Neural progenitor cell (in vitro differentiated cells): Measurements from ENCODE around the gene APOBEC3C. TPM values are rescaled to one million over a fixed set of nuclear protein-coding genes. Genes with fewer than 3 reads are reported as not detected.
A peak's percentile ranks its signal among the peaks of the same experiment; 100 is the strongest.
"Not testable (repeated sequence)": the region's sequence is repeated elsewhere in the genome, so short reads cannot be mapped to it uniquely, and the experiment has no call there.

ENCODE experiments used
- DNase-seq: peaks from one replicate; pipeline ENCODE4 v3.0.0-alpha.2; 2016; ENCODE audit warnings: low spot score
- H2AFZ ChIP-seq: fragments of 200-600 bp; sonication (generic); replicated peaks from 2 replicates; pipeline ENCODE4 v1.6.1; 2016; ENCODE audit warnings: antibody characterized with exemption
- H3F3A ChIP-seq: fragments of 200-600 bp; sonication (generic); 2 replicates; pipeline ENCODE4 v1.6.1; 2016; ENCODE audit warnings: antibody characterized with exemption, low read depth
- H3K27ac ChIP-seq: fragments of 200-600 bp; sonication (generic); 2 replicates; pipeline ENCODE4 v1.5.1; 2016; ENCODE audit warnings: mild to moderate bottlenecking
- H3K27me3 ChIP-seq: fragments of 200-600 bp; sonication (generic); 2 replicates; pipeline ENCODE4 v1.6.1; 2016; ENCODE audit warnings: mild to moderate bottlenecking, moderate library complexity
- H3K36me3 ChIP-seq: fragments of 200-600 bp; sonication (generic); 2 replicates; pipeline ENCODE4 v1.5.1; 2016
- H3K4me1 ChIP-seq: fragments of 200-600 bp; sonication (generic); 2 replicates; pipeline ENCODE4 v1.6.1; 2016; ENCODE audit warnings: mixed run types
- H3K4me2 ChIP-seq: fragments of 200-600 bp; sonication (generic); 2 replicates; pipeline ENCODE4 v1.6.1; 2016
- H3K4me3 ChIP-seq: fragments of 200-600 bp; sonication (generic); 2 replicates; pipeline ENCODE4 v1.5.1; 2016
- H3K79me2 ChIP-seq: fragments of 200-600 bp; sonication (generic); 2 replicates; pipeline ENCODE4 v1.6.1; 2016; ENCODE audit warnings: low read depth
- H3K9ac ChIP-seq: fragments of 200-600 bp; sonication (generic); 2 replicates; pipeline ENCODE4 v1.6.1; 2016
- H3K9me3 ChIP-seq: fragments of 200-600 bp; sonication (generic); 2 replicates; pipeline ENCODE4 v1.5.1; 2016; ENCODE audit warnings: low read depth
- H4K20me1 ChIP-seq: fragments of 200-600 bp; sonication (generic); 2 replicates; pipeline ENCODE4 v1.6.1; 2016; ENCODE audit warnings: low read depth
- H3K27ac Mint-ChIP-seq: 3 replicates; pipeline ENCODE4 v1.8.0; 2021; ENCODE audit warnings: mixed read lengths
- H3K27me3 Mint-ChIP-seq: 2 replicates; pipeline ENCODE4 v1.8.0; 2022; ENCODE audit warnings: low read depth, mild to moderate bottlenecking, inconsistent platforms, moderate library complexity, mixed read lengths; ENCODE audit not compliant: insufficient read depth
- H3K36me3 Mint-ChIP-seq: 3 replicates; pipeline ENCODE4 v1.8.0; 2021; ENCODE audit warnings: mixed read lengths
- H3K4me1 Mint-ChIP-seq: 3 replicates; pipeline ENCODE4 v1.8.0; 2021; ENCODE audit warnings: mixed read lengths
- H3K4me3 Mint-ChIP-seq: 3 replicates; pipeline ENCODE4 v1.8.0; 2021; ENCODE audit warnings: mild to moderate bottlenecking, moderate library complexity, mixed read lengths
- H3K9me3 Mint-ChIP-seq: 3 replicates; pipeline ENCODE4 v1.8.0; 2020; ENCODE audit warnings: mixed read lengths
- EZH2 ChIP-seq: fragments of 200-600 bp; sonication (generic); IDR thresholded peaks from 2 replicates; pipeline ENCODE4 v1.6.1; 2017; ENCODE audit warnings: antibody characterized with exemption, mild to moderate bottlenecking, moderate library complexity
- EZH2phosphoT487 ChIP-seq: fragments of 200-600 bp; sonication (generic); IDR thresholded peaks from 2 replicates; pipeline ENCODE4 v1.6.1; 2017; ENCODE audit warnings: antibody characterized with exemption
- total RNA-seq: library from RNA; depleted of rRNA; stranded (reverse); fragments of >200 nt; gene quantifications from 2 replicates; pipeline ENCODE4 v1.2.3, GENCODE V29; 2015; ENCODE audit warnings: low replicate concordance
- TF ChIP-seq, protein P1 (sequence below): fragments of 200-600 bp; sonication (generic); IDR thresholded peaks from 2 replicates; pipeline ENCODE4 v1.5.1; 2017; ENCODE audit warnings: antibody characterized with exemption, mild to moderate bottlenecking

Gene APOBEC3C
- total RNA-seq, 1 donor from 2014 or later, result 3.0 TPM

DNA sequence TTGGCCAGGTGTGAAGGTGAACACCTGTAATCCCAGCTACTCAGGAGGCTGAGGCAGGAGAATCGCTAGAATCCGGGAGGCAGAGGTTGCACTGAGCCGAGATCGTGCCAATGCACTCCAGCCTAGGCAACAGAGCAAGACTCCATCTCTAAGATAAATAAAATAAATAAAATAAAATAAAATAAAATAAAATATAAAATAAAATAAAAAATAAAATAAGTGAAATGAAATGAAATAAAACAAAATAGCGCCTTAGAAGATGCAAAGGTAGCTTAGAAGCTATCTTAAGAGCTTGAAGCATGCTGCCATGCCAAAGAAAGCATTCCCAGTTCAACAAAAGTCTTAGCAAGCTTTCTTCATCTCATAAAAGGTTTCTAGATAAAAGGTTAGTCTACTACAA lies 6.9 kb upstream of the APOBEC3C start:
- Histone ChIP-seq H3K4me2 (no peak overlapping the region), H3K9ac (no peak overlapping the region), H2AFZ (no peak overlapping the region), H3K27me3 (no peaks in the 10 kb centered on the region), H3K79me2 (no peaks in the 10 kb centered on the region), H3F3A (no peaks in the 10 kb centered on the region), H3K9me3 (no peaks in the 10 kb centered on the region), H3K36me3 (no peaks in the 10 kb centered on the region), H4K20me1 (no peaks in the 10 kb centered on the region), H3K4me3 (no peak overlapping the region), H3K27ac (no peak overlapping the region), H3K4me1 (no peaks in the 10 kb centered on the region)
- H3K36me3 Mint-ChIP-seq, result no peaks in the 10 kb centered on the region
- no peak overlapping the region for H3K4me3 Mint-ChIP-seq
- no peak overlapping the region for H3K27ac Mint-ChIP-seq
- TF ChIP-seq, protein P1, sequence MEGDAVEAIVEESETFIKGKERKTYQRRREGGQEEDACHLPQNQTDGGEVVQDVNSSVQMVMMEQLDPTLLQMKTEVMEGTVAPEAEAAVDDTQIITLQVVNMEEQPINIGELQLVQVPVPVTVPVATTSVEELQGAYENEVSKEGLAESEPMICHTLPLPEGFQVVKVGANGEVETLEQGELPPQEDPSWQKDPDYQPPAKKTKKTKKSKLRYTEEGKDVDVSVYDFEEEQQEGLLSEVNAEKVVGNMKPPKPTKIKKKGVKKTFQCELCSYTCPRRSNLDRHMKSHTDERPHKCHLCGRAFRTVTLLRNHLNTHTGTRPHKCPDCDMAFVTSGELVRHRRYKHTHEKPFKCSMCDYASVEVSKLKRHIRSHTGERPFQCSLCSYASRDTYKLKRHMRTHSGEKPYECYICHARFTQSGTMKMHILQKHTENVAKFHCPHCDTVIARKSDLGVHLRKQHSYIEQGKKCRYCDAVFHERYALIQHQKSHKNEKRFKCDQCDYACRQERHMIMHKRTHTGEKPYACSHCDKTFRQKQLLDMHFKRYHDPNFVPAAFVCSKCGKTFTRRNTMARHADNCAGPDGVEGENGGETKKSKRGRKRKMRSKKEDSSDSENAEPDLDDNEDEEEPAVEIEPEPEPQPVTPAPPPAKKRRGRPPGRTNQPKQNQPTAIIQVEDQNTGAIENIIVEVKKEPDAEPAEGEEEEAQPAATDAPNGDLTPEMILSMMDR, result no peak
- TF ChIP-seq EZH2phosphoT487 (no peak), EZH2 (no peak)
- H3K4me1 Mint-ChIP-seq, result peaks cover 5% of the 10 kb centered on the region
- no peaks in the 10 kb centered on the region for H3K9me3 Mint-ChIP-seq
- no peaks in the 10 kb centered on the region for H3K27me3 Mint-ChIP-seq
- no peak for DNase-seq

DNA sequence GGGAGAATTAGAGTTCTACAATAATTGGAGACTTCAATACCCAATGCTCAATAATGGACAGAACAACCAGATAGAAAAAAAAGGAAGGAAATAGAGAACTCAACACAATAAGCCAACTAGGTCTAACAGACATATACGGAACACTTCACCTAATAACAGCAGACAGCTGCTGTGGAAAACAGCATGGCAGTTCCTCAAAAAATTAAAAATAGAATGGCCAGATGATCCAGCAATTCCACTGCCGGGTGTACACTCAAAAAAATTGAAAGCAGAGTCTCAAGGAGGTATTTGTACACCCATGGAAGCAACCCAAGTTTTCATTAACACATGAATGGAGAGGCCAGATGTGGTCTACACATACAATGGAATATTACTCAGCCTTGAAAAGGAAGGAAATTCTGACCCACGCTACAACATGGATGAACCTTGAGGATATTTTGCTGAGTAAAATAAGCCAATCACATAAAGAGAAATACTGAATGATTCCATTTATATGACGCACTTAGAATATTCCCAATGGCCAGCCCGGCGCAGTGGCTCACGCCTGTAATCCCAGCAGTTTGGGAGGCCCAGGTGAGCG lies 5.7 kb upstream of the APOBEC3C start:
- not testable (repeated sequence) for H3K4me3 Mint-ChIP-seq, H3F3A ChIP-seq, H3K4me3 ChIP-seq, H2AFZ ChIP-seq, H3K9me3 ChIP-seq, DNase-seq, H3K4me1 ChIP-seq, H3K9ac ChIP-seq, H3K27ac ChIP-seq, H3K79me2 ChIP-seq, H3K27me3 Mint-ChIP-seq, H3K36me3 Mint-ChIP-seq, H3K27me3 ChIP-seq, H4K20me1 ChIP-seq, H3K27ac Mint-ChIP-seq, H3K4me2 ChIP-seq, H3K9me3 Mint-ChIP-seq, H3K36me3 ChIP-seq
- H3K4me1 Mint-ChIP-seq, result peaks cover 11% of the 10 kb centered on the region

DNA sequence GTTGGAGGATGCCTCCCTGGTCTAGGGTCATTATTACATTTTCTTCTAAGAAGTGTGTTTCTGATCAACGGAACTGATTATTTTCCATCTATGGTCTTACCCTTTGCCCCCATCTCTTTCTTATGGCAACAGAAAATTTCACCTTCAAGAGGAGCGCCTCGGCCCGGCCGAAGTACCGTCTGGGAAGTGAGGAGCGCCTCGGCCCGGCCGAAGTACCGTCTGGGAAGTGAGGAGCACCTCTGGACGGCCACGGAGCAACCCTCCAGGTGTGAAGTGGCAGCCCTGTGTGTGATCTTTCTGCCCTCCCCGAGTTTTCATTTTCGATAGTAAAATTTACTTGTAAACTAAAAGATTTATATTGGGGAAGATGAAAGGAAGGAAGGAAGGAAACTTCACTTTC lies 3.1 kb upstream of the APOBEC3C start:
- no peak overlapping the region for H3K27ac ChIP-seq
- H3K4me1 Mint-ChIP-seq, result peaks cover 21% of the 10 kb centered on the region
- H3K4me2 ChIP-seq, result no peak overlapping the region
- no peak overlapping the region for H3K9ac ChIP-seq
- no peaks in the 10 kb centered on the region for H3K36me3 ChIP-seq
- peaks cover 20% of the 10 kb centered on the region for H3K4me1 ChIP-seq
- H3K36me3 Mint-ChIP-seq, result no peaks in the 10 kb centered on the region
- H3K9me3 Mint-ChIP-seq, result no peaks in the 10 kb centered on the region
- DNase-seq, result no peak
- no peak overlapping the region for H3K4me3 ChIP-seq
- H3K27me3 Mint-ChIP-seq, result peaks cover 9% of the 10 kb centered on the region
- H3K79me2 ChIP-seq, result no peaks in the 10 kb centered on the region
- TF ChIP-seq, protein P1, result no peak
- no peak for TF ChIP-seq EZH2phosphoT487
- no peak overlapping the region for H3K27ac Mint-ChIP-seq
- no peak overlapping the region for H2AFZ ChIP-seq
- peaks cover 9% of the 10 kb centered on the region for H3F3A ChIP-seq
- H3K9me3 ChIP-seq, result no peaks in the 10 kb centered on the region
- H3K27me3 ChIP-seq, result no peaks in the 10 kb centered on the region
- H3K4me3 Mint-ChIP-seq, result no peak overlapping the region
- H4K20me1 ChIP-seq, result no peaks in the 10 kb centered on the region

DNA sequence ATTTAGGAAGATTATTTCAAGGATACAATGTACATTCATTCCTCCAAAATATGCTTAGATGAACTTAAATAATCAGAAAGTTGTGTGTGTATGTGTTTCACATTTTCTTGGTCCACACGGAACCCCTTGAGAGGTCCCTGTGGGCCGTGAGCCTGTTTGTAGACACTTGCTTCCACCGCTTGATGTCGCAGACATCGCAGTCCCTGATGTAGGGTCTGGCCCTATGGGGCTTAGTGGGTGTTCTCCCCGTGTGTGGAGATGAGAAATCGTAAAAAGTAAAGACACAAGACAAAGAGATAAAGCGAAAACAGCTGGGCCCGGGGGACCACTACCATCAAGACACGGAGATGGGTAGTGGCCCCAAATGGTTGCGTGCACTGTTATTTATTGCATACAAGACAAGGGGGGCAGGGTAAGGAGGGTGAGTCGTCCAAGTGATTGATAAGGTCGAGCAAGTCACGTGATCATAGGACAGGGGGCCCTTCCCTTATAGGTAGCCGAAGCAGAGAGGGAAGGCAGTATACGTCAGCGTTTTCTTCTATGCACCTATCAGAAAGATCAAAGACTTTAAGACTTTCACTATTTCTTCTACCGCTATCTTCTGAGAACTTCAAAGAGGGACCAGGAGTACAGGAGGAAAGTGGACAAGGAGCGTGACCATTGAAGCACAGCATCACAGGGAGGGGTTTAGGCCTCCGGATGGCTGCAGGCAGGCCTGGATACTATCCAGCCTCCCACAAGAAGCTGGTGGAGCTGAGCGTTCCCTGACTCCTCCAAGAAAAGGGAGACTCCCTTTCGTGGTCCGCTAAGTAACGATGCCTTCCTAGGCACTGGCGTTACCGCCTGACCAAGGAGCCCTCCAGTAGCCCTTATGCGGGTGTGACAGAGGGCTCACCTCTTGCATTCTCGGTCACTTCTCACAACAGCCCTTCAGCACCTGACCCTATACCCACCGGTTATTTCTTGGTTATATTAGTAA lies 1.2 kb upstream of the APOBEC3C start:
- H3K4me1 ChIP-seq, result peaks cover 24% of the 10 kb centered on the region
- H3K9ac ChIP-seq, result no peak overlapping the region
- H4K20me1 ChIP-seq, result no peaks in the 10 kb centered on the region
- H3K4me3 ChIP-seq, result no peak overlapping the region
- no peaks in the 10 kb centered on the region for H3K36me3 Mint-ChIP-seq
- H3K79me2 ChIP-seq, result no peaks in the 10 kb centered on the region
- H3K27me3 ChIP-seq, result no peaks in the 10 kb centered on the region
- peaks cover 14% of the 10 kb centered on the region for H3K27me3 Mint-ChIP-seq
- H3K27ac Mint-ChIP-seq, result peak overlapping the region; percentile 54
- no peak overlapping the region for H3K27ac ChIP-seq
- H3F3A ChIP-seq, result peaks cover 9% of the 10 kb centered on the region
- H3K9me3 ChIP-seq, result no peaks in the 10 kb centered on the region
- no peak overlapping the region for H3K4me2 ChIP-seq
- peak; percentile 28 for DNase-seq
- no peaks in the 10 kb centered on the region for H3K9me3 Mint-ChIP-seq
- no peak overlapping the region for H3K4me3 Mint-ChIP-seq
- TF ChIP-seq EZH2 (no peak), EZH2phosphoT487 (no peak)
- TF ChIP-seq, protein P1, result no peak
- no peak overlapping the region for H2AFZ ChIP-seq
- H3K4me1 Mint-ChIP-seq, result peaks cover 28% of the 10 kb centered on the region
- H3K36me3 ChIP-seq, result no peaks in the 10 kb centered on the region

DNA sequence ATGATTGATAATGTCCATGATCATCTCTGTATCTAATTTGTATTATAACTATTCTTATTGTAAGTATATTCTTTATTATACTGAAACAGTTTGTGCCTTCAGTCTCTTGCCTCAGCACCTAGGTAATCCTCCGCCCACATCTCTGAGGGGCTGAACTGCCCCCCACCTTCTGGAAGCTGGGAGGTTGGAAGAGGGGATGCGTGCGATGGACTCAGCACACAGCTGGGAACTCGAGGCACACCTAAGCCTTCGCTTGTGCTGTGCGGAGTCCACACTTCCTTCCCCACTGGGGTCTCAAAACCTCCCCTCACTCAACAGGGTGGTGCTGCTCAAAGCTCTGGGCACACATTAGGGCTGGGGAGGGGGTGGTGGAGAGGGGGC lies 506 bp upstream of the APOBEC3C start:
- H3K27me3 Mint-ChIP-seq, result peaks cover 14% of the 10 kb centered on the region
- H3K4me2 ChIP-seq, result peak overlapping the region; percentile 69
- H3K9me3 Mint-ChIP-seq, H3K9ac ChIP-seq, H3F3A ChIP-seq, H3K79me2 ChIP-seq, H3K4me3 ChIP-seq, H3K36me3 ChIP-seq, H3K36me3 Mint-ChIP-seq, H3K27ac Mint-ChIP-seq, H3K27me3 ChIP-seq, H3K4me3 Mint-ChIP-seq, H4K20me1 ChIP-seq, H3K27ac ChIP-seq, H3K9me3 ChIP-seq, DNase-seq: not testable (repeated sequence)
- peak overlapping the region; percentile 73 for H2AFZ ChIP-seq
- H3K4me1 Mint-ChIP-seq, result peaks cover 31% of the 10 kb centered on the region
- H3K4me1 ChIP-seq, result peaks cover 30% of the 10 kb centered on the region
